Skeletal muscle tissue (tissue), 4 donors: Measurements from ENCODE around the gene PATE3. TPM values are rescaled to one million over a fixed set of nuclear protein-coding genes. Genes with fewer than 3 reads are reported as not detected.

Experiments used
- H3K27ac ChIP-seq: one replicate; pipeline ENCODE4 v1.7.0; 2013; ENCODE audit warnings: mild to moderate bottlenecking, low read depth, low read length, inconsistent platforms
- H3K27me3 ChIP-seq, 3 donors: one replicate each; pipeline ENCODE4 v1.7.0; 2013; ENCODE audit warnings: low read length in 3 of 3; ENCODE audit not compliant: control insufficient read depth in 3 of 3, insufficient read depth in 3 of 3
- H3K36me3 ChIP-seq, 3 donors: one replicate each; pipeline ENCODE4 v1.7.0; 2013; ENCODE audit warnings: low read length in 3 of 3; ENCODE audit not compliant: control insufficient read depth in 3 of 3, insufficient read depth in 3 of 3
- H3K4me1 ChIP-seq, 3 donors: one replicate each; pipeline ENCODE4 v1.7.0; 2013; ENCODE audit warnings: low read length in 3 of 3, mild to moderate bottlenecking in 3 of 3; ENCODE audit not compliant: control insufficient read depth in 3 of 3, insufficient read depth in 3 of 3
- H3K4me3 ChIP-seq, 3 donors: one replicate each; pipeline ENCODE4 v1.7.0; 2013; ENCODE audit warnings: low read length in 3 of 3
- H3K9ac ChIP-seq, 3 donors: one replicate each; pipeline ENCODE4 v1.7.0; 2013; ENCODE audit warnings: low read length in 3 of 3, mild to moderate bottlenecking in 3 of 3, moderate library complexity in 2 of 3, low read depth in 1 of 3
- H3K9me3 ChIP-seq, 3 donors: one replicate each; pipeline ENCODE4 v1.7.0; 2013; ENCODE audit warnings: low read length in 3 of 3; ENCODE audit not compliant: control insufficient read depth in 3 of 3
- total RNA-seq: library from RNA; depleted of rRNA; stranded (reverse); fragments of >200 nt; gene quantifications from one replicate; pipeline ENCODE4 v1.2.3, GENCODE V29; 2014
- donor health status: Osteomylitis.

PATE3 gene
- total RNA-seq, 1 donor from 2014 or later = not detected

DNA sequence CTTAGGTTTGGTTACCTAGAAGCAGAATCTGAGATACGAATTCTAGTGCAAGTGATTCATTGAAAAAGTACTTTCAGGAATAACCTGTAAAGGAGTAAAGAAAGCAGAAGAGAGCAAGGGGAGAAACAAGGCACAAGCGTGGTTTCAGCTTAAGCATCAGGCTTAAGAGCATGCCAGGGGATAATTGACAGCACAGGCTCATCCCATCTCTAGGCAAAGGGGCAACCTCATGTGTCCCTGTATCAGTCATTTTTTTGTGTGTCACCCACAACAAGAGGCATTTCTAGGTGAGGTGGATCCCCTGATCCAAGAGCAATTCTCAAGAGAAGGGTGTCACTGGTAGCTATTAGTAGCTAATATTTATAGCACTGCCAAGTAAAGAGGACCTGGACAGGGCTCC, 17.3 kb upstream of the PATE3 start:
- Histone ChIP-seq H3K4me3 (no peak overlapping the region), H3K4me1 (no peaks in the 10 kb centered on the region), H3K27ac (no peak overlapping the region), H3K9ac (no peak overlapping the region), H3K9me3 (no peaks in the 10 kb centered on the region), H3K36me3 (no peaks in the 10 kb centered on the region), H3K27me3 (peaks cover 0 to 3% (median 0%) of the 10 kb centered on the region in 3 donors)

DNA sequence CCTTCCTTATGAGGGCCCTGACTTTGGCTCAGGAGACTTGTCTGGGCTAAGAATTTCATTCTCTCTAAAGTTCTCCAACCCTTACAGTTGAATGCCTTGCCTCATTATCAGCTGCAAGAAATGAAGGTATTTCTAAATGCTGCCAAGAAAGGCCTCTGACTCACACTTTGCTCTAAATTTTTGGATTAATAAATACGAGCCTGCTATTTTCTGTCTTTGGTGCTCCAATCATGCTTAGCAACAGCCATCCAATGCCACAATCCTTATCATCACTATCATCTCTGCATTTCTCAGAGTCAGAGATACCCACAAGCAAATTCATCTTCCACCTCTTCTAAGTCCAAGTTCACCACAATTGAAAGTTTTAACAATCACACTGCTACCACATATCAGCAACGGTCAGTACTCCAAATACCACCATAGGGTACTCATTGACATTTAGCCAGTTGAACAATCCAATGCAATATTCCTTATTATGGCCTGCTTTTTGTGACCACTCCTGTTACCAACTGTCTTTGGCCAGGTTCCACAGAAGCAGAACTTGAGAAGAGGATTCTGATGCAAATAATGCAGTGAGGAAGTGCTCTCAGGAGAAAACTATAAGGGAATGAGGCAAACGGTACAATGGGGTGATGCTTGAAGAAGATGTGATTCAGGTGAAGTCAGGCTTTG, 15.0 kb upstream of the PATE3 start:
- H3K27ac ChIP-seq = no peak overlapping the region
- no peaks in the 10 kb centered on the region for H3K36me3 ChIP-seq
- no peaks in the 10 kb centered on the region for H3K9me3 ChIP-seq
- H3K4me1 ChIP-seq = no peaks in the 10 kb centered on the region
- no peak overlapping the region for H3K4me3 ChIP-seq
- no peak overlapping the region for H3K9ac ChIP-seq
- H3K27me3 ChIP-seq = peaks cover 0 to 3% (median 0%) of the 10 kb centered on the region in 3 donors

DNA sequence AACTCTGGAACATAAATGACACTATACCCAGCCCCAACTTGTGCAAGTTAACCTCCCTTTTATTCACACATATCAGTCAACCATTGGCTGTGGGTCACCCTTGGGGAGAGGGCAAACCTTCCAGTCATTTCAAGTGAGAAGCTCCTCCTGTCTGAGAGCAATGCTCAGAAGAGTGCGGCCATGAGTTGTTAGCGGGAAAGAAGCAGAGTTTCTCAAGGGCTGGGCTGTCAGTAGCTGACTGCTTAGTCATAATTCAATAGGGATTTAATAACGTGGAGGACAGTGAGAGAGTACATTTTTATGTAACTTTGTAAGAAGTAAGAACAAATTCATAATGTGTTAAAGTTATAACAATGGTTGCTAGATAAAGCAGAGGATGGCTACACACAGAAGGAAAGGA, 14.4 kb upstream of the PATE3 start:
- H3K9me3 ChIP-seq = no peaks in the 10 kb centered on the region
- no peaks in the 10 kb centered on the region for H3K36me3 ChIP-seq
- H3K9ac ChIP-seq = no peak overlapping the region
- no peak overlapping the region for H3K4me3 ChIP-seq
- H3K27me3 ChIP-seq = peaks cover 0 to 3% (median 0%) of the 10 kb centered on the region in 3 donors
- no peaks in the 10 kb centered on the region for H3K4me1 ChIP-seq
- H3K27ac ChIP-seq = no peak overlapping the region

DNA sequence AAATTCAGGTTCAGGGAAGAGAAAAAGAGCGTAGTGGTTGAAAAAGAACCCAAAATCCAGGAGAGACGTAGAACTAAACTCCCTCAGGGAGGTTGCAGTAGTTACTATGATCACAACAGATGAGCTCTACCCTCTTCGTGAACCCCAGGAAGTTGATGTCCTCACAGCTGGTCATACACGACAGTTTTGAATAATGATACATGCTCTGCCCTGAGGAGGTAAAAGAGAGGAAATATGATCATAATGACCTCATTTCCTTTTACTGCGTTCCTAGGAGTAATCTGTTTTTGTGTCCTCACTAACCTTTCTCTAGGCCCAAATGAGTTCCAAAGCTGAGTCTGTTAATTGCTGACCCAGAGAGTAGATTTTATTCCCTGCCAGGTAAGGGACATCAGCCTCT, 10.6 kb upstream of the PATE3 start:
- no peak overlapping the region for H3K27ac ChIP-seq
- H3K9ac ChIP-seq = no peak overlapping the region
- H3K4me3 ChIP-seq = no peak overlapping the region
- H3K4me1 ChIP-seq = no peaks in the 10 kb centered on the region
- no peaks in the 10 kb centered on the region for H3K36me3 ChIP-seq
- H3K9me3 ChIP-seq = no peaks in the 10 kb centered on the region
- no peaks in the 10 kb centered on the region for H3K27me3 ChIP-seq

DNA sequence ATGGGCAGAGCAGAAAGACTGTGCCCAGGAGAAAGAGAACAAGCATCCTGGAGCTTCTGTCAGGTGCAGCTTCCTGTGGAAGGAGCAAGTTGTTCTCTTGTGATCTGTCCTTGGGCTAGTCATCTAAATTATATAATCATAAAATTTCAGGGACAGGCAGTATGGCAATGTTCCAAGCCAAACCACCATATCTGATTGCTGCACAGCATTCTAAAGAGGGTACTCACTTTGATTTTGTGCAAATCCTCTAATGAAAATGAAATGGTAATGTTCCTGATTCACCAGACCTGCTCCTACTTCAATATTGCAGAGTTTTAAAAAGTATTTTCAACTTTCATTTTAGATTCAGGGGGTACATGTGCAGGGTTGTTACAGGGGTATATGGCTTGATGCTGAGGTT, 9.2 kb upstream of the PATE3 start, which contains the start of gene PATE2:
Gene PATE2 (minus strand): TSS at position 101 of the 400 bp plus-strand sequence. CDS start 55 bp downstream, at position 46.
- H3K27me3 ChIP-seq = no peaks in the 10 kb centered on the region
- H3K9me3 ChIP-seq = no peaks in the 10 kb centered on the region
- H3K4me3 ChIP-seq = no peak within 1 kb of the TSS
- H3K9ac ChIP-seq = no peak within 1 kb of the TSS
- no peaks in the 10 kb centered on the region for H3K4me1 ChIP-seq
- H3K36me3 ChIP-seq = no peaks in the 10 kb centered on the region
- no peak within 1 kb of the TSS for H3K27ac ChIP-seq

DNA sequence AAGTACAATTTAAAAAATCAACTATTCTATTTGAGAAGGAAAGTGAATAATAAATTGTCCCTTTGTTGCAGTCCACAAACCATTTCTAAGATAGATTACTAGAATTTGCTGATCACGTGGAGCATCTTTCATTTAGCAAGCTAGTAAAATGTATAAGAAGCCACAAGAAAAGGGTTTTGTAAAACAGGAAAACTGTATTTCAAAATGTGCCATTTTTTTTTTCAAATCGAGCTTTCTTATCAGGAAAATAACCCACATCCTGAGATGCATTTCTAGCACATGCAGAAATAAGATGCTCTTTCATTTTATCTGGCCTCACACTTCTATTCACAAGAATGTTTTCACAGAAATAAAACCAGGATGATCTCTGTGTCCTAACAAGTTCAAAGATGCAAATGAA, 3.2 kb upstream of the PATE3 start:
- Histone ChIP-seq H3K4me1 (no peaks in the 10 kb centered on the region), H3K9me3 (peaks cover 0 to 4% (median 0%) of the 10 kb centered on the region in 3 donors), H3K9ac (no peak overlapping the region), H3K36me3 (no peaks in the 10 kb centered on the region), H3K27ac (no peak overlapping the region), H3K4me3 (no peak overlapping the region), H3K27me3 (no peaks in the 10 kb centered on the region)

DNA sequence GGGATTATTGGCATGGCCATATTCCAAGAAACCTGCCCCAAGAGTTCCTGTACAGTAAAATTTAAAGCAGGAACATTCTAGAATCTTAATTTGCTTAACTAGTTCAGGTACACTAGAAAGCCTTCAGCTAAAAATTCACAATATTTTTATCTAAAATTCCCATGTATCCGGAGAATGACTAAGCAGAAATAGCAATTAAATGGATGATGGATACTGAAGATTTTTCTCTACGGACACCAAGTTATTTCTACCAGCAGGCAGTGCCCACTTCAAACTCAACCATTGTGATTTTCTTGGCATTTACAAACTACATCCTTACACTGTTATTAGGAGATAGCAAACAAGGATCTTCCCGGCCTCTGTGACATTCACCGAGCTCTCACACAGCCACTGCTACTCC, 2.9 kb downstream of the PATE3 start:
- Histone ChIP-seq H3K4me3 (no peak overlapping the region), H3K27ac (no peak overlapping the region), H3K9me3 (peaks cover 0 to 5% (median 0%) of the 10 kb centered on the region in 3 donors), H3K9ac (no peak overlapping the region), H3K4me1 (no peaks in the 10 kb centered on the region), H3K27me3 (no peaks in the 10 kb centered on the region), H3K36me3 (no peaks in the 10 kb centered on the region)

DNA sequence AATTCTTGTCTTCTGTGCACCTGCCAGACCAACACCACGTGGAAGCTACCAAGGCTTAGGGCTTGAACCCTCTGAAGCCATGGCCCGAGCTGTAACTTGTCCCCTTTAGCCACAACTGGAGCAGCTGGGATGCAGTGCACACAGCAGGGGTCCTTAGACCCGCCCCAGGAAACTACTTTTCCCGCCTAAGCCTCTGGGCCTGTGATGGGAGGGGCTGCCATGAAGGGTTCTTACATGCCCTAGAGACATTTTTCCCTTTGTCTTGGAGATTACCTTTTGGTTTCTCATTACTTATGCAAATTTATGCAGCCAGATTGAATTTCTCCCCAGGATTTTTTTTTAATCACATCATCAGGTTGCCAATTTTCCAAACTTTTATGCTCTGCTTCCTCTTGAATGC, 9.7 kb downstream of the PATE3 start:
- Histone ChIP-seq H3K36me3 (no peaks in the 10 kb centered on the region), H3K27ac (no peak overlapping the region), H3K9ac (no peak overlapping the region), H3K4me3 (no peak overlapping the region), H3K4me1 (no peaks in the 10 kb centered on the region), H3K27me3 (no peaks in the 10 kb centered on the region), H3K9me3 (peaks cover 0 to 10% (median 3%) of the 10 kb centered on the region in 3 donors)

DNA sequence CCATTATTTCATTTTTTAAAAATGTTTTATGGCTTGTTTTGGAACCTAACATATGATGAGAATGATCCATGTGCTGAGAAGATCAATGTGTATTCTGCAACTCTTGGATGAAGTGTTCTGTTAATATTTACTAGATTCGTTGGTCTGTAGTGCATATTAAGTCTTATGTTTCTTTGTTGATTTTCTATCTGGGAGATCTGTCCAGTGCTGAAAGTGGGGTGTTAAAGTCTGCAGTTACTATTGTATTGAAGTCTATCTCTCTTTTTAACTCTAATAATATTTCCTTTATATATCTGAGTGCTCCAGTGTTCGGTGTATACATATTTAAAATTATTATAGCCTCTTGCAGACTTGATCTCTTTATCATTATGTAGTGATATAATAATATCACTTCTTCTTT, 11.9 kb downstream of the PATE3 start:
- H3K9me3 ChIP-seq = peaks cover 6 to 13% (median 8%) of the 10 kb centered on the region in 3 donors
- H3K36me3 ChIP-seq = no peaks in the 10 kb centered on the region
- H3K27ac ChIP-seq = no peak overlapping the region
- H3K4me1 ChIP-seq = no peaks in the 10 kb centered on the region
- H3K9ac ChIP-seq = no peak overlapping the region
- no peak overlapping the region for H3K4me3 ChIP-seq
- H3K27me3 ChIP-seq = no peaks in the 10 kb centered on the region

DNA sequence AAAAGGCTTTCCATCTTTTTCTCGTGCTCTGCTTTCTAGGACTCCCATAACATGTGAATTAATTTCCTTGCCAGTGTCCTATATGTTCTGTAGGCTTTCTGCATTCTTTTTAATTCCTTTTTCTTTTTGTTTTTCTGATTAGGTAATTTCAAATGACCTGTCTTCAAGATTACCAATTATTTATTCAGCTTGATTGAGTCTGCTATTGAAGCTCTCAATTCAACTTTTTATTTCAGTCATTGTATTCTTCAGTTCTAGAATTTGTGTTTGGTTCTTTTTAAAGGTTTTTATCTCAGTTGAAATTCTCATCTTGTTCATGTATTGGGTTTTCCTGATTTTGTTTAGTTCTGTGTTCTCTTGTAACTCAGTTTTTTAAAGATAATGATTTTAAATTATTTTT, 14.5 kb downstream of the PATE3 start:
- Histone ChIP-seq H3K4me3 (no peak overlapping the region), H3K27ac (no peak overlapping the region), H3K36me3 (no peaks in the 10 kb centered on the region), H3K4me1 (no peaks in the 10 kb centered on the region), H3K9ac (no peak overlapping the region), H3K27me3 (no peaks in the 10 kb centered on the region), H3K9me3 (peaks cover 5 to 13% (median 8%) of the 10 kb centered on the region in 3 donors)
